Activated T-helper 1 cell treated with Interleukin-2 at 50 U/mL for 16 hours (primary cell): ENCODE measurements around the gene SRPX2.

Experiments
- DNase-seq: peaks from one replicate; pipeline ENCODE4 v3.0.0-alpha.2; 2020; ENCODE audit warnings: low read depth

Gene SRPX2

GRCh38 chrX:100643956-100644860 lies at the start of gene SRPX2:
Gene SRPX2, plus strand, starts transcription at chrX:100644199. Its CDS starts 2,124 bp downstream, at chrX:100646323.
- DNase-seq: no peak

GRCh38 chrX:100596601-100597000 lies 47.4 kb upstream of the SRPX2 start:
- DNase-seq: no peak

- DNase-seq: no peak
Observed at GRCh38 chrX:100599456-100599855, 44.5 kb upstream of the SRPX2 start.

GRCh38 chrX:100600340-100600739 lies 43.7 kb upstream of the SRPX2 start:
- DNase-seq: no peak

- DNase-seq: no peak
Observed at GRCh38 chrX:100600758-100601157, 43.2 kb upstream of the SRPX2 start.

- no peak for DNase-seq
Observed at GRCh38 chrX:100606753-100607152, 37.2 kb upstream of the SRPX2 start.

GRCh38 chrX:100609591-100609990 lies 34.4 kb upstream of the SRPX2 start:
- no peak for DNase-seq

- no peak for DNase-seq
Observed at GRCh38 chrX:100611951-100612350, 32.0 kb upstream of the SRPX2 start.

GRCh38 chrX:100615005-100615404 lies 29.0 kb upstream of the SRPX2 start:
- DNase-seq: no peak

- no peak for DNase-seq
Observed at GRCh38 chrX:100623001-100623400, 21.0 kb upstream of the SRPX2 start.

GRCh38 chrX:100625985-100626491 lies 18.0 kb upstream of the SRPX2 start:
- DNase-seq: no peak

GRCh38 chrX:100635040-100635439 lies 9.0 kb upstream of the SRPX2 start:
- no peak for DNase-seq

GRCh38 chrX:100635989-100636320 lies 8.0 kb upstream of the SRPX2 start:
- DNase-seq: no peak

- DNase-seq: peak; percentile 53
Observed at GRCh38 chrX:100636321-100636991, 7.5 kb upstream of the SRPX2 start, which contains the start of gene TSPAN6. Gene TSPAN6, minus strand, starts transcription at chrX:100636806. Its CDS starts 112 bp downstream, at chrX:100636694.

GRCh38 chrX:100642290-100642689 lies 1.7 kb upstream of the SRPX2 start:
- no peak for DNase-seq

GRCh38 chrX:100643212-100643611 lies 787 bp upstream of the SRPX2 start:
- no peak for DNase-seq

GRCh38 chrX:100645106-100645505 lies 1.1 kb downstream of the SRPX2 start:
- DNase-seq: no peak

GRCh38 chrX:100647095-100647494 lies 3.1 kb downstream of the SRPX2 start:
- no peak for DNase-seq

- DNase-seq: no peak
Observed at GRCh38 chrX:100647739-100648138, 3.7 kb downstream of the SRPX2 start.

GRCh38 chrX:100648458-100649417 lies 4.7 kb downstream of the SRPX2 start:
- DNase-seq: no peak

GRCh38 chrX:100649550-100650356 lies 5.8 kb downstream of the SRPX2 start:
- DNase-seq: no peak
